GM23338 (cell line): Measurements from ENCODE around the gene DLL4. TPM values are rescaled to one million over a fixed set of nuclear protein-coding genes. Genes with fewer than 3 reads are reported as not detected.

ENCODE experiments used
- ATAC-seq: fragments of 200-7000 bp; cut with Tn5 transposase; 3 replicates; pipeline ENCODE4 v1.9.1; 2020
- DNase-seq: peaks from one replicate; pipeline ENCODE4 v3.0.0-alpha.2; 2015; ENCODE audit warnings: low spot score
- H2AFZ ChIP-seq: fragments of 200-600 bp; sonication (generic); 2 replicates; pipeline ENCODE4 v1.8.0; 2016; ENCODE audit warnings: antibody characterized with exemption, mild to moderate bottlenecking, moderate library complexity
- H3F3A ChIP-seq: fragments of 200-600 bp; sonication (generic); replicated peaks from 2 replicates; pipeline ENCODE4 v1.8.0; 2017; ENCODE audit warnings: antibody characterized with exemption, mixed run types, low read depth
- H3K27ac ChIP-seq: fragments of 200-600 bp; sonication (generic); 2 replicates; pipeline ENCODE4 v1.6.1; 2016; ENCODE audit warnings: low read depth
- H3K27me3 ChIP-seq: fragments of 200-600 bp; sonication (generic); 2 replicates; pipeline ENCODE4 v1.8.0; 2016; ENCODE audit warnings: mild to moderate bottlenecking, mixed run types, moderate library complexity; ENCODE audit not compliant: insufficient read depth
- H3K36me3 ChIP-seq: fragments of 200-600 bp; sonication (generic); 2 replicates; pipeline ENCODE4 v1.8.0; 2016; ENCODE audit warnings: mild to moderate bottlenecking; ENCODE audit not compliant: insufficient read depth
- H3K4me1 ChIP-seq: fragments of 200-600 bp; sonication (generic); 2 replicates; pipeline ENCODE4 v1.8.0; 2016; ENCODE audit warnings: mild to moderate bottlenecking, moderate library complexity; ENCODE audit not compliant: insufficient read depth
- H3K4me2 ChIP-seq: fragments of 200-600 bp; sonication (generic); 2 replicates; pipeline ENCODE4 v1.7.1; 2017; ENCODE audit warnings: mixed run types
- H3K4me3 ChIP-seq: fragments of 200-600 bp; sonication (generic); 2 replicates; pipeline ENCODE4 v1.6.1; 2016; ENCODE audit warnings: mixed run types
- H3K79me2 ChIP-seq: fragments of 200-600 bp; sonication (generic); replicated peaks from 2 replicates; pipeline ENCODE4 v1.8.0; 2017; ENCODE audit warnings: mild to moderate bottlenecking; ENCODE audit not compliant: insufficient read depth
- H3K9me2 ChIP-seq: fragments of 200-600 bp; sonication (generic); 2 replicates; pipeline ENCODE4 v1.8.0; 2017; ENCODE audit not compliant: insufficient read depth
- H4K20me1 ChIP-seq: fragments of 200-600 bp; sonication (generic); replicated peaks from 2 replicates; pipeline ENCODE4 v1.8.0; 2017; ENCODE audit warnings: mild to moderate bottlenecking; ENCODE audit not compliant: insufficient read depth
- H3K27ac Mint-ChIP-seq: 2 replicates; pipeline ENCODE4 v1.8.0; 2020; ENCODE audit warnings: inconsistent platforms, mild to moderate bottlenecking, moderate library complexity, mixed read lengths
- H3K27me3 Mint-ChIP-seq: 3 replicates; pipeline ENCODE4 v1.8.0; 2022; ENCODE audit warnings: low read depth, mild to moderate bottlenecking, moderate library complexity, mixed read lengths, inconsistent platforms; ENCODE audit not compliant: insufficient read depth, poor library complexity
- H3K36me3 Mint-ChIP-seq: 3 replicates; pipeline ENCODE4 v1.8.0; 2021; ENCODE audit warnings: low read depth, mild to moderate bottlenecking, inconsistent platforms, moderate library complexity, mixed read lengths
- H3K4me1 Mint-ChIP-seq: 3 replicates; pipeline ENCODE4 v1.8.0; 2020; ENCODE audit warnings: mild to moderate bottlenecking, inconsistent platforms, mixed read lengths
- H3K4me3 Mint-ChIP-seq: 3 replicates; pipeline ENCODE4 v1.8.0; 2021; ENCODE audit warnings: moderate library complexity, mild to moderate bottlenecking, inconsistent platforms, mixed read lengths
- H3K9me3 Mint-ChIP-seq: 3 replicates; pipeline ENCODE4 v1.8.0; 2020; ENCODE audit warnings: moderate library complexity, mild to moderate bottlenecking, inconsistent platforms, mixed read lengths
- CREB1 ChIP-seq: fragments of 250-450 bp; sonication (Bioruptor Pico); IDR thresholded peaks from 2 replicates; pipeline ENCODE4 v1.5.0; 2020; ENCODE audit warnings: low read depth, mild to moderate bottlenecking, moderate library complexity
- CTCF ChIP-seq, 2 experiments: fragments of 200-600 bp in 1 of 2; sonication (generic) in 1 of 2; conservative IDR thresholded peaks; 2 replicates each; pipeline versions ENCODE4 v1.5.1 to v1.6.1; 2016 to 2017; ENCODE audit warnings: antibody characterized with exemption in 2 of 2, low read depth in 2 of 2, mild to moderate bottlenecking in 2 of 2, moderate library complexity in 1 of 2
- ETS1 ChIP-seq: IDR thresholded peaks from 2 replicates; pipeline ENCODE4 v1.6.1; 2016; ENCODE audit warnings: antibody characterized with exemption
- EZH2 ChIP-seq: fragments of 200-600 bp; sonication (generic); IDR thresholded peaks from one replicate; pipeline ENCODE4 v1.8.0; 2017; ENCODE audit warnings: antibody characterized with exemption, mild to moderate bottlenecking, low read depth; ENCODE audit not compliant: unreplicated experiment
- EZH2phosphoT487 ChIP-seq: fragments of 200-600 bp; sonication (generic); IDR thresholded peaks from one replicate; pipeline ENCODE4 v1.8.1; 2018; ENCODE audit warnings: antibody characterized with exemption; ENCODE audit not compliant: unreplicated experiment
- JUNB ChIP-seq: IDR thresholded peaks from one replicate; pipeline ENCODE4 v1.6.1; 2016; ENCODE audit warnings: antibody characterized with exemption; ENCODE audit not compliant: unreplicated experiment
- NANOG ChIP-seq: IDR thresholded peaks from 2 replicates; pipeline ENCODE4 v1.6.1; 2016; ENCODE audit warnings: antibody characterized with exemption, borderline replicate concordance
- POLR2AphosphoS5 ChIP-seq: IDR thresholded peaks from 2 replicates; pipeline ENCODE4 v1.6.1; 2016; ENCODE audit warnings: antibody characterized with exemption, low read depth
- REST ChIP-seq: IDR thresholded peaks from one replicate; pipeline ENCODE4 v1.6.1; 2018; ENCODE audit warnings: antibody characterized with exemption; ENCODE audit not compliant: unreplicated experiment
- STAT1 ChIP-seq: IDR thresholded peaks from one replicate; pipeline ENCODE4 v1.6.1; 2016; ENCODE audit warnings: antibody characterized with exemption; ENCODE audit not compliant: unreplicated experiment
- ZNF114 ChIP-seq: fragments of 250-450 bp; sonication (Bioruptor Pico); IDR thresholded peaks from 2 replicates; pipeline ENCODE4 v1.5.0; 2020; ENCODE audit warnings: mild to moderate bottlenecking, moderate library complexity
- ZNF331 ChIP-seq: fragments of 250-450 bp; sonication (Bioruptor Pico); IDR thresholded peaks from 2 replicates; pipeline ENCODE4 v1.5.0; 2020; ENCODE audit warnings: low read depth, mild to moderate bottlenecking, moderate library complexity
- ZNF462 ChIP-seq: fragments of 250-450 bp; sonication (Bioruptor Pico); IDR thresholded peaks from 2 replicates; pipeline ENCODE4 v1.5.0; 2020; ENCODE audit warnings: mild to moderate bottlenecking, moderate library complexity
- polyA plus RNA-seq: library from polyadenylated mRNA; unstranded; fragments of >200 nt; fragmentation: Nextera tagmentation; extraction: Ambion mirVana; gene quantifications from 2 replicates; pipeline ENCODE4 v1.2.1, GENCODE V29; 2016
- total RNA-seq: library from RNA; depleted of rRNA; stranded (reverse); fragments of >200 nt; shearing (Covaris generic); gene quantifications from 2 replicates; pipeline ENCODE4 v1.2.3, GENCODE V29; 2014

DLL4 gene
- total and polyA plus RNA-seq, 2 experiments from 2014 or later = 0.31 to 0.99 TPM

GRCh38 chr15:40964634-40965033 lies 35.5 kb downstream of the DLL4 start:
- ATAC-seq = no peak
- H4K20me1 ChIP-seq = no peaks in the 10 kb centered on the region; the same call in 1 of the 2 replicates
- no peak overlapping the region for H3K27ac Mint-ChIP-seq
- DNase-seq = no peak
- no peak overlapping the region for H3K4me3 ChIP-seq
- H2AFZ ChIP-seq = no peak overlapping the region
- H3F3A ChIP-seq = 0 out of 2 replicates have a peak, but pooled peaks cover 3% of the 10 kb centered on the region
- no peak overlapping the region for H3K27ac ChIP-seq
- peaks cover 3% of the 10 kb centered on the region; the same call in 1 of the 2 replicates for H3K4me1 ChIP-seq
- no peaks in the 10 kb centered on the region for H3K27me3 ChIP-seq
- H3K4me3 Mint-ChIP-seq = no peak overlapping the region
- H3K36me3 ChIP-seq = no peaks in the 10 kb centered on the region
- H3K4me2 ChIP-seq = no peak overlapping the region
- peaks cover 10% of the 10 kb centered on the region; the same call in 2 of the 3 replicates for H3K36me3 Mint-ChIP-seq
- no peaks in the 10 kb centered on the region for H3K79me2 ChIP-seq
- no peaks in the 10 kb centered on the region; the same call in 1 of the 3 replicates for H3K9me3 Mint-ChIP-seq
- no peaks in the 10 kb centered on the region for H3K9me2 ChIP-seq
- TF ChIP-seq STAT1 (no peak), POLR2AphosphoS5 (no peak), EZH2phosphoT487 (no peak), NANOG (no peak), CREB1 (CRISPR knock-in tag) (no peak), ZNF331 (CRISPR knock-in tag) (no peak), ZNF462 (CRISPR knock-in tag) (no peak), JUNB (no peak), REST (no peak), CTCF (conservative IDR thresholded peaks at IDR 0.05; ENCODE audit: low read depth in 2 of 2) (no peak), ZNF114 (CRISPR knock-in tag) (no peak), EZH2 (no peak), ETS1 (no peak)
- peaks cover 28% of the 10 kb centered on the region for H3K4me1 Mint-ChIP-seq
- H3K27me3 Mint-ChIP-seq = peaks cover 14% of the 10 kb centered on the region
